H9 (cell line): ENCODE results near the gene HABP4. TPM values are rescaled to one million over a fixed set of nuclear protein-coding genes. Genes with fewer than 3 reads are reported as not detected.

Source experiments
- DNase-seq: peaks from one replicate; pipeline ENCODE4 v3.0.0-alpha.2; 2017
- H2AFZ ChIP-seq: one replicate; pipeline ENCODE4 v1.6.1; 2013; ENCODE audit warnings: mild to moderate bottlenecking, low read length, control low read depth, moderate library complexity
- H2AK5ac ChIP-seq: 2 replicates; pipeline ENCODE4 v1.6.1; 2013; ENCODE audit warnings: low read length, control low read depth, mixed read lengths; ENCODE audit not compliant: insufficient read length
- H2BK120ac ChIP-seq: one replicate; pipeline ENCODE4 v1.6.1; 2013; ENCODE audit warnings: low read depth, mild to moderate bottlenecking, low read length, control low read depth, inconsistent platforms; ENCODE audit not compliant: poor library complexity, severe bottlenecking
- H2BK12ac ChIP-seq: 2 replicates; pipeline ENCODE4 v1.6.1; 2013; ENCODE audit warnings: low read length, control low read depth, mixed read lengths, low read depth; ENCODE audit not compliant: insufficient read length
- H2BK15ac ChIP-seq: 2 replicates; pipeline ENCODE4 v1.6.1; 2013; ENCODE audit warnings: low read depth, low read length, control low read depth
- H2BK20ac ChIP-seq: one replicate; pipeline ENCODE4 v1.6.1; 2013; ENCODE audit warnings: low read depth, mild to moderate bottlenecking, low read length, control low read depth, inconsistent platforms; ENCODE audit not compliant: poor library complexity, severe bottlenecking
- H2BK5ac ChIP-seq: 2 replicates; pipeline ENCODE4 v1.6.1; 2013; ENCODE audit warnings: low read length, control low read depth, mixed read lengths; ENCODE audit not compliant: insufficient read length
- H3K14ac ChIP-seq: 2 replicates; pipeline ENCODE4 v1.6.1; 2013; ENCODE audit warnings: low read length, control low read depth; ENCODE audit not compliant: insufficient read depth
- H3K18ac ChIP-seq: 2 replicates; pipeline ENCODE4 v1.6.1; 2013; ENCODE audit warnings: low read depth, mild to moderate bottlenecking, mixed read lengths, low read length, control low read depth; ENCODE audit not compliant: insufficient read length
- H3K23ac ChIP-seq: 2 replicates; pipeline ENCODE4 v1.6.1; 2013; ENCODE audit warnings: low read length, control low read depth, mixed read lengths, low read depth; ENCODE audit not compliant: insufficient read length
- H3K23me2 ChIP-seq: 2 replicates; pipeline ENCODE4 v1.6.1; 2013; ENCODE audit warnings: low read depth, mild to moderate bottlenecking, mixed read lengths, low read length, control low read depth; ENCODE audit not compliant: insufficient read length, poor library complexity, severe bottlenecking
- H3K27ac ChIP-seq: 2 replicates; pipeline ENCODE4 v1.5.1; 2013; ENCODE audit warnings: low read length, control low read depth, mixed read lengths, low read depth; ENCODE audit not compliant: insufficient read length
- H3K27me3 ChIP-seq: 2 replicates; pipeline ENCODE4 v1.6.1; 2013; ENCODE audit warnings: low read length, control low read depth, inconsistent platforms; ENCODE audit not compliant: insufficient read depth
- H3K4ac ChIP-seq: 2 replicates; pipeline ENCODE4 v1.6.1; 2013; ENCODE audit warnings: low read depth, mild to moderate bottlenecking, control low read depth, inconsistent platforms, low read length, moderate library complexity
- H3K4me1 ChIP-seq: 2 replicates; pipeline ENCODE4 v1.6.1; 2013; ENCODE audit warnings: low read length, control low read depth, inconsistent platforms; ENCODE audit not compliant: insufficient read depth
- H3K4me2 ChIP-seq: 2 replicates; pipeline ENCODE4 v1.6.1; 2013; ENCODE audit warnings: low read length, control low read depth, mixed read lengths; ENCODE audit not compliant: insufficient read length, insufficient read depth
- H3K56ac ChIP-seq: 2 replicates; pipeline ENCODE4 v1.6.1; 2013; ENCODE audit warnings: low read depth, mild to moderate bottlenecking, mixed read lengths, low read length, control low read depth; ENCODE audit not compliant: insufficient read length
- H3K79me1 ChIP-seq: 2 replicates; pipeline ENCODE4 v1.6.1; 2013; ENCODE audit warnings: low read depth, mild to moderate bottlenecking, moderate library complexity, low read length, control low read depth, inconsistent platforms; ENCODE audit not compliant: insufficient read depth, poor library complexity, severe bottlenecking
- H3K79me2 ChIP-seq: 2 replicates; pipeline ENCODE4 v1.6.1; 2013; ENCODE audit warnings: low read length, control low read depth, inconsistent platforms; ENCODE audit not compliant: insufficient read depth
- H3K9ac ChIP-seq: 2 replicates; pipeline ENCODE4 v1.6.1; 2013; ENCODE audit warnings: low read length, control low read depth, mixed read lengths; ENCODE audit not compliant: insufficient read length; ENCODE audit errors: extremely low read depth
- H3K9me3 ChIP-seq: one replicate; pipeline ENCODE4 v1.6.1; 2013; ENCODE audit warnings: low read depth, low read length, inconsistent platforms; ENCODE audit not compliant: control insufficient read depth
- H3T11ph ChIP-seq: one replicate; pipeline ENCODE4 v1.6.1; 2013; ENCODE audit warnings: mild to moderate bottlenecking, low read length, control low read depth, inconsistent platforms
- H4K20me1 ChIP-seq: one replicate; pipeline ENCODE4 v1.6.1; 2013; ENCODE audit not compliant: control insufficient read depth, insufficient read length, insufficient read depth
- H4K5ac ChIP-seq: 2 replicates; pipeline ENCODE4 v1.6.1; 2013; ENCODE audit warnings: low read depth, mild to moderate bottlenecking, mixed read lengths, low read length, control low read depth; ENCODE audit not compliant: insufficient read length
- H4K8ac ChIP-seq: replicated peaks from 2 replicates; pipeline ENCODE4 v1.6.1; 2013; ENCODE audit warnings: low read length, control low read depth, mixed read lengths, low read depth; ENCODE audit not compliant: insufficient read length
- H4K91ac ChIP-seq: 2 replicates; pipeline ENCODE4 v1.6.1; 2013; ENCODE audit warnings: low read depth, mild to moderate bottlenecking, moderate library complexity, mixed read lengths, low read length, control low read depth; ENCODE audit not compliant: insufficient read length
- H3K27ac Mint-ChIP-seq, 3 experiments: 2 replicates in 2 of 3; 3 replicates in 1 of 3; pipeline ENCODE4 v1.8.0; 2020 to 2021; ENCODE audit warnings: mixed read lengths in 3 of 3, mild to moderate bottlenecking in 1 of 3, moderate library complexity in 1 of 3
- H3K27me3 Mint-ChIP-seq: 2 replicates; pipeline ENCODE4 v1.8.0; 2021; ENCODE audit warnings: low read depth, mild to moderate bottlenecking, moderate library complexity, mixed read lengths
- H3K36me3 Mint-ChIP-seq, 3 experiments: 2 replicates in 2 of 3; 3 replicates in 1 of 3; pipeline ENCODE4 v1.8.0; 2020 to 2021; ENCODE audit warnings: low read depth in 3 of 3, mixed read lengths in 3 of 3; ENCODE audit not compliant: insufficient read depth in 1 of 3
- H3K4me1 Mint-ChIP-seq, 2 experiments: 2 replicates each; pipeline ENCODE4 v1.8.0; 2020; ENCODE audit warnings: mixed read lengths in 2 of 2
- H3K4me3 Mint-ChIP-seq, 2 experiments: 2 replicates in 1 of 2; 3 replicates in 1 of 2; pipeline ENCODE4 v1.8.0; 2020 to 2021; ENCODE audit warnings: mild to moderate bottlenecking in 2 of 2, mixed read lengths in 2 of 2, moderate library complexity in 1 of 2
- H3K9me3 Mint-ChIP-seq, 2 experiments: 2 replicates in 1 of 2; 3 replicates in 1 of 2; pipeline ENCODE4 v1.8.0; 2020; ENCODE audit warnings: mild to moderate bottlenecking in 2 of 2, mixed read lengths in 2 of 2, moderate library complexity in 1 of 2
- WGBS: extraction: QIAGEN DNeasy Blood & Tissue Kit; methylation state at CpG from one replicate; pipeline ENCODE4 v1.1.7; 2013; ENCODE audit warnings: missing lambda C conversion rate, low lambda C conversion rate, mixed read lengths; ENCODE audit not compliant: insufficient read length; ENCODE audit errors: extremely low coverage; 5-methylcytosine and 5-hydroxymethylcytosine counted together
- total RNA-seq: library from RNA; stranded (reverse); gene quantifications from 2 replicates; pipeline ENCODE4 v1.2.1, GENCODE V29; 2021
- TF ChIP-seq, protein P1 (sequence below): fragments of 200-600 bp; sonication (generic); conservative IDR thresholded peaks from 3 replicates; pipeline ENCODE4 v1.8.0; 2021; ENCODE audit warnings: antibody characterized with exemption, mild to moderate bottlenecking

HABP4 gene
- total RNA-seq, 1 experiment from 2014 or later = 7.5 TPM

GRCh38 chr9:96486386-96487028 lies 36.5 kb downstream of the HABP4 start:
- H3K4me1 Mint-ChIP-seq = no peaks in the 10 kb centered on the region
- no peak for DNase-seq

More at GRCh38 chr9:96486386-96487028, 36.5 kb downstream of the HABP4 start:
- H2AK5ac ChIP-seq = no peak overlapping the region
- no peak overlapping the region for H3K27ac ChIP-seq
- no peak overlapping the region for H3K23ac ChIP-seq
- no peak overlapping the region for H3K14ac ChIP-seq
- no peak overlapping the region for H4K8ac ChIP-seq
- Mint-ChIP-seq H3K27ac (0 out of 7 replicates have a peak overlapping the region, but pooled peaks of 1 of the 3 experiments have one; percentile 17), H3K27me3 (no peaks in the 10 kb centered on the region), H3K4me3 (no peak overlapping the region), H3K9me3 (no peaks in the 10 kb centered on the region), H3K36me3 (peaks cover 5 to 59% (median 46%) of the 10 kb centered on the region in 3 experiments; a peak in 6 of 7 replicates)
- no peak overlapping the region for H3K18ac ChIP-seq
- H3K79me2 ChIP-seq = no peaks in the 10 kb centered on the region
- no peak overlapping the region for H2BK15ac ChIP-seq
- H3K9ac ChIP-seq = no peak overlapping the region
- no peak overlapping the region for H3K4ac ChIP-seq
- H2BK20ac ChIP-seq = no peak overlapping the region
- no peaks in the 10 kb centered on the region for H3K27me3 ChIP-seq
- H4K91ac ChIP-seq = no peak overlapping the region
- no peak overlapping the region for H2BK120ac ChIP-seq
- no peak overlapping the region for H3K4me2 ChIP-seq
- TF ChIP-seq, protein P1, sequence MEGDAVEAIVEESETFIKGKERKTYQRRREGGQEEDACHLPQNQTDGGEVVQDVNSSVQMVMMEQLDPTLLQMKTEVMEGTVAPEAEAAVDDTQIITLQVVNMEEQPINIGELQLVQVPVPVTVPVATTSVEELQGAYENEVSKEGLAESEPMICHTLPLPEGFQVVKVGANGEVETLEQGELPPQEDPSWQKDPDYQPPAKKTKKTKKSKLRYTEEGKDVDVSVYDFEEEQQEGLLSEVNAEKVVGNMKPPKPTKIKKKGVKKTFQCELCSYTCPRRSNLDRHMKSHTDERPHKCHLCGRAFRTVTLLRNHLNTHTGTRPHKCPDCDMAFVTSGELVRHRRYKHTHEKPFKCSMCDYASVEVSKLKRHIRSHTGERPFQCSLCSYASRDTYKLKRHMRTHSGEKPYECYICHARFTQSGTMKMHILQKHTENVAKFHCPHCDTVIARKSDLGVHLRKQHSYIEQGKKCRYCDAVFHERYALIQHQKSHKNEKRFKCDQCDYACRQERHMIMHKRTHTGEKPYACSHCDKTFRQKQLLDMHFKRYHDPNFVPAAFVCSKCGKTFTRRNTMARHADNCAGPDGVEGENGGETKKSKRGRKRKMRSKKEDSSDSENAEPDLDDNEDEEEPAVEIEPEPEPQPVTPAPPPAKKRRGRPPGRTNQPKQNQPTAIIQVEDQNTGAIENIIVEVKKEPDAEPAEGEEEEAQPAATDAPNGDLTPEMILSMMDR = no peak
- no peaks in the 10 kb centered on the region for H3K9me3 ChIP-seq
- no peak overlapping the region for H3T11ph ChIP-seq
- H4K20me1 ChIP-seq = no peaks in the 10 kb centered on the region
- H2AFZ ChIP-seq = no peak overlapping the region
- H2BK5ac ChIP-seq = no peak overlapping the region
- H3K4me1 ChIP-seq = no peaks in the 10 kb centered on the region
- H3K56ac ChIP-seq = no peak overlapping the region
- H2BK12ac ChIP-seq = no peak overlapping the region
- WGBS = no CpG with 5 or more reads among the region's 7 CpGs
- H3K23me2 ChIP-seq = no peaks in the 10 kb centered on the region
- no peaks in the 10 kb centered on the region for H3K79me1 ChIP-seq
- H4K5ac ChIP-seq = no peak overlapping the region
